ENCODE measurements around the gene LTBP3. TPM values are rescaled to one million over a fixed set of nuclear protein-coding genes. Genes with fewer than 3 reads are reported as not detected.

LTBP3 gene
- total RNA-seq, 1 experiment from 2014 or later: 10.6 TPM

DNA sequence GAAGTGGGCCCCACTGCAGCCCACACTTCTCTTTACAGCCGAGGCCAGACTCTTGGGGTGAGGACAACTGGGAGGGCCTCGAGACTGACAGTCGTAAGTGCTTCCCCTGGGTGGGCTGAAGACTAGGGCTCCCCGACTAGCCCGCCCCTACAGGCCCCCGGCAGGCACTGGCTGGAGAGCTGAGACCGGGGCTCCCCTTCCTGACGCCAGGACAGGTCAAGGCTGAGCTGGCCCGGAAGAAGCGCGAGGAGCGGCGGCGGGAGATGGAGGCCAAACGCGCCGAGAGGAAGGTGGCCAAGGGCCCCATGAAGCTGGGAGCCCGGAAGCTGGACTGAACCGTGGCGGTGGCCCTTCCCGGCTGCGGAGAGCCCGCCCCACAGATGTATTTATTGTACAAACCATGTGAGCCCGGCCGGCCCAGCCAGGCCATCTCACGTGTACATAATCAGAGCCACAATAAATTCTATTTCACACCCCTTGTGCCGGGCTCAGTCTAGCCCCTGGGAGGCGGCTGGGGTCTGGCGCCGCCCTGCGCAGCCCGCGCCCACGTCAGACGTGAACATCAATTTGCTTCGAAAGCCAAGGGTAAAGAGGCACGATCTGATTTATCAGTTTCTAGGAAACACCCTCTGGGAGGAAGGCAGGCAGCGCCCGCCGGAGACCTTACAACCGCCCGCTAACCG lies 19.8 kb downstream of the LTBP3 start:
- TF ChIP-seq, protein P1, sequence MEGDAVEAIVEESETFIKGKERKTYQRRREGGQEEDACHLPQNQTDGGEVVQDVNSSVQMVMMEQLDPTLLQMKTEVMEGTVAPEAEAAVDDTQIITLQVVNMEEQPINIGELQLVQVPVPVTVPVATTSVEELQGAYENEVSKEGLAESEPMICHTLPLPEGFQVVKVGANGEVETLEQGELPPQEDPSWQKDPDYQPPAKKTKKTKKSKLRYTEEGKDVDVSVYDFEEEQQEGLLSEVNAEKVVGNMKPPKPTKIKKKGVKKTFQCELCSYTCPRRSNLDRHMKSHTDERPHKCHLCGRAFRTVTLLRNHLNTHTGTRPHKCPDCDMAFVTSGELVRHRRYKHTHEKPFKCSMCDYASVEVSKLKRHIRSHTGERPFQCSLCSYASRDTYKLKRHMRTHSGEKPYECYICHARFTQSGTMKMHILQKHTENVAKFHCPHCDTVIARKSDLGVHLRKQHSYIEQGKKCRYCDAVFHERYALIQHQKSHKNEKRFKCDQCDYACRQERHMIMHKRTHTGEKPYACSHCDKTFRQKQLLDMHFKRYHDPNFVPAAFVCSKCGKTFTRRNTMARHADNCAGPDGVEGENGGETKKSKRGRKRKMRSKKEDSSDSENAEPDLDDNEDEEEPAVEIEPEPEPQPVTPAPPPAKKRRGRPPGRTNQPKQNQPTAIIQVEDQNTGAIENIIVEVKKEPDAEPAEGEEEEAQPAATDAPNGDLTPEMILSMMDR (conservative IDR thresholded peaks at IDR 0.05): no peak
- H3K27me3 Mint-ChIP-seq (ENCODE audit: low read depth): peaks cover 30% of the 10 kb centered on the region
- H3K9me3 Mint-ChIP-seq: no peaks in the 10 kb centered on the region
- Histone ChIP-seq H3K23me2 (ENCODE audit: insufficient read length, low read depth, low read length, poor library complexity, severe bottlenecking) (peaks cover 13% of the 10 kb centered on the region), H3K9me3 (ENCODE audit: control insufficient read depth, low read depth, low read length) (no peaks in the 10 kb centered on the region), H4K91ac (ENCODE audit: insufficient read length, low read depth, low read length) (no peak overlapping the region), H2AK5ac (ENCODE audit: insufficient read length, low read length) (no peak overlapping the region), H4K5ac (ENCODE audit: insufficient read length, low read depth, low read length) (no peak overlapping the region), H3K27ac (ENCODE audit: insufficient read length, low read depth, low read length) (no peak overlapping the region), H2BK120ac (ENCODE audit: low read depth, low read length, poor library complexity, severe bottlenecking) (no peak overlapping the region), H2BK5ac (ENCODE audit: insufficient read length, low read length) (no peak overlapping the region), H2BK15ac (ENCODE audit: low read depth, low read length) (no peak overlapping the region), H3K9ac (ENCODE audit: extremely low read depth, insufficient read length, low read length) (no peak overlapping the region), H3K27me3 (ENCODE audit: insufficient read depth, low read length) (no peaks in the 10 kb centered on the region), H3K79me2 (ENCODE audit: insufficient read depth, low read length) (no peaks in the 10 kb centered on the region), H3K56ac (ENCODE audit: insufficient read length, low read depth, low read length) (no peak overlapping the region), H3T11ph (ENCODE audit: low read length) (no peak overlapping the region), H4K20me1 (ENCODE audit: control insufficient read depth, insufficient read depth, insufficient read length) (peaks cover 2% of the 10 kb centered on the region), H2BK20ac (ENCODE audit: low read depth, low read length, poor library complexity, severe bottlenecking) (no peak overlapping the region), H3K79me1 (ENCODE audit: insufficient read depth, low read depth, low read length, poor library complexity, severe bottlenecking) (no peaks in the 10 kb centered on the region), H2BK12ac (ENCODE audit: insufficient read length, low read depth, low read length) (no peak overlapping the region), H3K23ac (ENCODE audit: insufficient read length, low read depth, low read length) (no peak overlapping the region), H3K4me2 (ENCODE audit: insufficient read depth, insufficient read length, low read length) (no peak overlapping the region), H3K14ac (ENCODE audit: insufficient read depth, low read length) (no peak overlapping the region), H3K18ac (ENCODE audit: insufficient read length, low read depth, low read length) (no peak overlapping the region), H4K8ac (replicated peaks; ENCODE audit: insufficient read length, low read depth, low read length) (no peak overlapping the region), H2AFZ (ENCODE audit: low read length) (no peak overlapping the region), H3K4ac (ENCODE audit: low read depth, low read length) (no peak overlapping the region), H3K4me1 (ENCODE audit: insufficient read depth, low read length) (no peaks in the 10 kb centered on the region)
- H3K36me3 Mint-ChIP-seq (ENCODE audit: insufficient read depth in 1 of 3, low read depth in 3 of 3): peaks cover 0 to 30% (median 23%) of the 10 kb centered on the region in 3 experiments
- no CpG with 5 or more reads among the region's 43 CpGs for WGBS (ENCODE audit: extremely low coverage, insufficient read length, low lambda C conversion rate)
- peaks cover 2 to 9% of the 10 kb centered on the region in 2 experiments; a peak in 3 of 4 replicates for H3K4me1 Mint-ChIP-seq
- no peak overlapping the region for H3K27ac Mint-ChIP-seq
- peak overlapping the region; percentile 27 to 44; a peak in 2 of 5 replicates for H3K4me3 Mint-ChIP-seq
- DNase-seq: no peak

Measured in H9 (cell line).